Measurements from ENCODE around the gene TMEM132C.

The TMEM132C gene

DNA sequence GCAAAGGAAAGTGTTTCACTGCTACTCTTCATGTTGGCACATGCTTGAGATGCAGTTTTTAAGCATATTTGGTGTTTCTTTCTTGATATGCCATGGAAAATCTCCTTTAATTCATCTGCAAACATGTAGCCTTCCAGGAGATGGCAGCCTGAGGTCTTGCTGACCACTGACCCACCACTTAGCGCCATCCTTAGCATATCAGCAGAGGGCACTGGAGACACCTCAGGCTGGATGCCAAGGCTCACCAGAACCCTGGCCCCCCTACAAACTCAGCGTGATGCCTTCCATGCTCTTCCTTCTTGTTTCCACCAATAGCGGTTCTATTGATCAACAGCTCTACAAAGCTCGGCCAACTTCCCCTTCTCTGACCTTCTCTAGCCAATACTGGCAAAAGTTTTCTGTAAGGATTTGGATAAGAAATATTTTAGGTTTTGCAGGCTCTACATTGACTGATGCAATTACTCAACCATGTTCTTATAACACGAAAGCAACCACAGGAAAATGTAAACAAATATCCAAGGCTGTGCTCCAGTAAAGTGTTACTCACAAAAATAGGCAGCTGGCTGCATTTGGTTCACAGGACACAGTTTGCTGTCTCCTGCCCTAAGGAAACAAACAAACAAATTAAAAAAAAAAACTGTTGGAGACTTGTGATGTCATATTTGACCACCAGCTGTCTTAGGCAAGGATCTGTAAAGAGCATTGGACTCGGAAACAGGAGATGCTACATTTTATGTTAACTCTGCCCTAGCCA lies 347.0 kb downstream of the TMEM132C start:
- no peak for DNase-seq

DNA sequence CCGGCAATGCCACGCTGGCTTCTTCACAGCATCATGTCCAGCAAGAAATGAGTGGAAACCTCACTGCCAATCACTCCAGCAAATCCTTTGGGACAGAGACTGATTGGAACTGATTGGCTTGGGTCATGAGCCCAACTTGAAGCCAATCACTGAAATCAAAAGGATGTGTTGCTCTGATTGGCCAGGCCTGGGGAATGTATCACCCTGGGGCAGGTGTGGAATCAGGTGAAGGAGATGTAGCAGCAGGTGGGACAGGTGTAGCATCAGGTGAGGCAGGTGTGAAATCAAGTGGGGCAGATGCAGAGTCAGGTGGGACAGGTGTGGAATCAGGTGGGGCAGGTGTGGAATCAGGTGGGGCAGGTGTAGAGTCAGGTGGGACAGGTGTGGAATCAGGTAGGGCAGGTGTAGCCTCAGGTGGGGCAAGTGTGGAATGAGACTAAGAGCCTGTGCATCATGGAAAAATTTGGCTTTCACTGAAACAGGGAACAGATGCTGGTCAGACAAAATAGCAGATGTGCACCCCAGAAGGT lies 350.4 kb downstream of the TMEM132C start:
- DNase-seq, result no peak

DNA sequence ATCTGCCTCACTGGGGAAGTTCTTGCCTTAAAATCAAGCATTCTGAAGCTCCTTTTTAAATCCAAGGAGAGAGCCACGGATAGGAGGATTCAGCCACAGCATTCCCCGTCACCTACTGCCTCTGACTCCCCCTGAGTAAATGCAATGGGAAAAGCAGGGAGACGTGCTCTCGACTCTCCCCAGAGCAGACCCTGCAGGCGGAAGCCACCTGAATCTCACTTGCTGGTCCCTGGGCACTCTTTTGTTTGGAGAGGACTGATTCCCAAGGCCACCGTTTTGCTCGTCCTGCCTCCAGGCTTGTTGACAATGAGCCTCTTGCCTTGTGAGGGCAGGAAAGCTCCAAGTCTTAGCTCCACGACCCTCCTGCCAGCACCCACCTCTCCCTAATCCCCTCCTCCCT lies 352.3 kb downstream of the TMEM132C start:
- DNase-seq, result no peak

DNA sequence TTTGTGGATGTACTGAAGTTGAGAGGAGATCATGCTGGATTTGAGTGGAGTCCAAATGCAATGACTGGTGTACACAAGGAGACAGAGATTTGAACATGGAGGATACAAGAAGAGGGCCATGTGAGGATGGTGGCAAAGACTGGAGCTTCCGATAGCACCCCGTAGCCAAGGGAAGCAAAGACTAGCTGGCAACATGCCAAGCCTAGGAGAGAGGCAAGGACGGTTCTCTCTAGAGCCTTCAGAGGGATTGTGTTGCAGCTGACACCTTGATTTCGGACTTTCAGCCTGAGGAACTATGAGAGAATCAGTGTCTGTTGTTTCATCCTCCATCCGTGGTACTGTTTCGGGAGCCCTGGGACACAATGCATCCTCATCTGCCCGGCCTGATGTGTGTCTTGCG lies 354.3 kb downstream of the TMEM132C start:
- DNase-seq, result no peak

DNA sequence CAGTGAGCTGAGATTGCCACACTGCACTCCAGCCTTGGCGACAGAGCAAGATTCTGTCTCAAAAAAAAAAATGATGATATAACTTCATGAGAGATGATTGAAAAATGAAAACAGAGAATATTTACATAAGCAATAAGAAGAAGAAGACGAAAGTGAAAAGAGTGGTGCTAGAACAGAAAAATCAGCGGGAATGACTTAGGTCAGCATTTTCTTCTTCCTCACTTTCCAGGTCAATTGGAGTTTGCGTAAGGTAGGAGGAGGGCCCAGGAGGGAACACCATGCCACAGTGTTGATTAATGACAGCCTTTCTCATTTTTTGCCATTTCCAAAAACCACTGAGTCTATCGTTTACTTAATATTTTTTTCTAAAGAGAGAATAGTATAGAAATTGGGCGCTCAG lies 356.8 kb downstream of the TMEM132C start:
- DNase-seq, result no peak

DNA sequence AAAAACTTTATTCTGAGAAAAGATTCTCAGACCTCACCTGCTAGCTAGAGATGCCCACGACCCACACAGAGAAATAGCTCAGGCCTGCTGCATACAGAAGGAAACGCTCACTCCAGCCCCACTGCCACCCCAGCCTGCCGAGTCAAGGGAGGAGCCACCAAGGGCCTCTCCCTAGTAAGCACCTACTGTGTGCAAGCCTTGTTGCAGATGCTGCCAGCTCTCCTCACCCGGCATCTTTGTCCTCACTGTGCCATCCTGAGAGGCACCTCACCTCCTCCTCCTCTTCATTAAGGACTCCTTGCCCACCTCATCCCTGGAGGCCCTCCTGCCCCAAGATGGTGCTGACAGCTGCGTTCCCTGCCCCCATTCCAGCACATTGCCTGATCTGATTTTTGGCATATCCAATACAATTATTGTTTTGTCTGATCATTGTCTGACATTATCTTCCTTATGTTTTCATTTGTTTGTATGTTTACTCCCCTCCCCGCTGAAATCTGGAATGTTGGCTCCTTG lies 359.9 kb downstream of the TMEM132C start:
- DNase-seq, result no peak

DNA sequence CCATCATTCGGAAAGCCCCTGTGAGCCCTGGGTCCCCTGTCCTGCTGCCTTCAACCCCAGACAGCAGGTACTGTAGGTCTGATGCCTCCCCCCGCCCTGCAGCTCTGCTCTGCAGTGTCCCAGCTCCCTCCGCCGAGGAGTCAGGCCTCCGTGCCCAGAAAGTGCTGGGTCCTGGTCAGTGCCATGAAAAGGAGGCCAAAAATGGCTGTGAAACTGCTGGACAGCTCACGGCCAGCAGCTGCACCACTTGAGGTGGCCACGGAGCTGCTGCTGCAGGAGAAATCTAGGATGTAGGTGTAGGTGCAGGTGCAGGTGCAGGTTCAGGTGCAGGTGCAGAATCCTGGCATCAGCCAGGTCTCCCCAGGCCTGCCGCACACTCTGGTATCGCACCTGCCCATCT lies 360.7 kb downstream of the TMEM132C start:
- no peak for DNase-seq

DNA sequence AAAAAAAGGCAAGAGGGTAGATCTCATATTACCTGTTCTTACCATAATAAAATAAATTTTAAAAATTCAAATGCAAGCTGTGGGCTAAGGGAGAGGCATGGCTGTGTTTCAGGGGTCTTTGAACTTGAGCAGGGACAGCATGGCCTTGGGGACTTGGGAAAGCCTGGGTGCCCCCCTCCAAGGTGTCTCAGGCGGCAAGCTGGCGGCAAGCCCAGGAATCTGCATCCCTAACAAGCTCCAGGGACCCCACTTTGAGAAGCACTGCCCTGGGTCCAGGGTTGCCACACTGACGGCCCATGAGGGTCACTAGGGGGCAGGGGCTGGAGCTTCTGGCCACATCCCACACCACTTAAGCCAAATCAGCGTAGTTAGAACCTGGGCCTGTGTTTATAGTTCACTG lies 363.0 kb downstream of the TMEM132C start:
- DNase-seq, result no peak

DNA sequence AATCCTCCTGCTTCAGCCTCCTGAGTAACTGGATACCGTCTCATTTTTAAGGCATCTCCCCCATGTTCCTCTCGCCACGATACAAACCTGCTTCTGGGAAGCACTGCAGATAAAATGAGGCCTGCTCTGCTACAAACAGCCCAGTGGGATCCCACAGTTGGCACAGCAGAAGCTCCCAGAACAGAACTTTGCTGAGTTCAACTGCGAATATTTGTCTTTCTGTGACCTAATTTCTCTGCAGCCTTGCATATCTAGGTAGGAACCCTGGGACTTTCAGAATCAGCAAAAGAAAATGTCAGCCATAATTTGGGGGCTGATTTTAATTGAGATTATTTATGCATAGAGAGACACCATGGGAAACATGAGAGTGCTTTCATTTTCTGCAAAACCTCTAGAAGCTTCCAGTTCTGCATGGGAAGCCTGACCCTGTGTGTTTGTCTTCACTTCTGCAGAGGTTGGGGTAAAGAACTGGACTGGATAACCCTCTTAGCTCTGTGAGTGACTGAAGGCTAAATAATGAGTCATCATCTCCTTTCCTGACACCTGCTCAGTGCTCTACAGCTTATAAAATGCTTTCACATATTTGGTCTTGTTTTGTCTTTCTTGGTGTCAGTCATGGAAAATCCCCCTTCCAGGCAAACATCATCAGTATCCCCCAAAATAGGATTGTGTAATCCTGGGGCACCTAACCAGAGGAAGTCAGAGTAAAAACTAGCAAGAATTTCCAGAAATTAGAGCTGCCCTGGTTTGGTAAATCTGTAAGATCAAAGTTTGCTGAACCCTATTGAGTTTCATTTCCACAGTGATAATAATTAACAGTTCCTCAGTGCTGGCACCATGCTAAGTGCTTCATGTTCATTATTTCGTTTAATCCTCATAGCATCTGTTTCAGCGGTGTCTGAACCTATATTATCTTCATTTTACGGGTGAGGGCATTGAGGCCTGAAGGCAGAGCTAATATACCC lies 371.0 kb downstream of the TMEM132C start:
- peak in 1 of 5 experiments; percentile 59 for DNase-seq

DNA sequence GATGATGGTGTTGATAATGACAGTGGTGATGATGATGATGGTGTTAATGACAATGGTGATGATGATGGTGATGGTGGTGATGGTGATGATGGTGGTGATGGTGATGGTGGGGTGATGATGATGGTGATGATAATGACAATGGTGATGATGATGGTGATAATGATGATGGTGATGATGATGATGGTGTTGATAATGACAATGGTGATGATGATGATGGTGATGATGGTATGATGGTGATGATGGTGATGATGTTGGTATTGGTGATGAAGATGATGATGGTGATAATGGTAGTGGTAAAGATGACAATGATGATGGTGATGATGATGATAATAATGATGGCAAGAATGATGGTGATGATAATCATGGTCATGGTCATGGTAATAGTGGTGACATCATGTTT lies 372.1 kb downstream of the TMEM132C start:
- DNase-seq, result no peak

DNA sequence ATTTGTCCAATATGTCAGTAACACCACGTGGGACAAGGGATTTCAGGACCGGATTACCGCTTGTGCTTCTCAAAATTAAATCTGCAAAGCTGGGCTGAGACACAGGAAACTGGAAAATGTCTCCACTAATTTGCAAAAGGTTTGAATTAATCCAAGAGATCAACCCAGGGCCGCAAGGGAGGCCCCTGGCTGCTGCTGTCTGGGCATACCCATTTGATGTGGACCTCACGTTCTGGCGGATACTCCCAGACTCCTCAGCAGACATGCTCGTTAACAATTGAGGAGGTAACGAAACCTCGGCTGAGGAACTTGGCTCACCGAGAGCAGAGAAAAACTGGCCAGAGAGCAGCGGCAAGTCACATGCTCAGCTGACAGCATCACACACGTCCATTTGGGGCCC lies 376.2 kb downstream of the TMEM132C start:
- DNase-seq, result no peak

DNA sequence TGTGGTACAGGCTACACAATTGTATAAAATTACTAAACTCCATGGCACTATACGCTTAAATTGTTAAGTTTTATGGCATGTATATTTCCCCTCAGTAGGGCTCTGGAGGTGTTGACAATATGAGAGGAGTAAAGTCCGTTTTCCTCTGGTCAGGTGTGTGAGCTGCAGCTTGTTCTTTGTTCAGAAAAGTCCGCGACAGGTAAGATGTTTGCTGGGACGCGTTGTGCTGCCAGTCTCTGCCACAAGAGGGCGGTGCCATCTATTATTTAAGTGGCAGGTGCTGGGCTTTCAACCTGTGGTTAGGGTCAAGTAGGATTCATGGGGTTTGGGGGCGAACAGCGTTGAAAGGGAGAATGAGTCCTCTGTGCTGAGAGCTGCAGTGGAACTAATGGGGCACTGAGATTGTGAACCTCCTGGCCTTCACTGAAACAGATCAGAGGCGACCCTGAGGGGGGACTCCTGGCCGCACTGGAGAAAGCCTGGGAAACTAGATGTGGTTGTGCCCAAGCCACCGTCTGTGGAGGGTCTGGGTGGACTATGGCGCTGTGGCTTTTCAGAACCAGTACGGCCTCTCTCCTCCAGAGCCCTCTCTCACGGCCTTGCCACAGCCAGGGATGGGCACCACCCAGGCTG lies 377.8 kb downstream of the TMEM132C start:
- DNase-seq, result peak in 2 of 5 experiments; percentile 8 to 20

DNA sequence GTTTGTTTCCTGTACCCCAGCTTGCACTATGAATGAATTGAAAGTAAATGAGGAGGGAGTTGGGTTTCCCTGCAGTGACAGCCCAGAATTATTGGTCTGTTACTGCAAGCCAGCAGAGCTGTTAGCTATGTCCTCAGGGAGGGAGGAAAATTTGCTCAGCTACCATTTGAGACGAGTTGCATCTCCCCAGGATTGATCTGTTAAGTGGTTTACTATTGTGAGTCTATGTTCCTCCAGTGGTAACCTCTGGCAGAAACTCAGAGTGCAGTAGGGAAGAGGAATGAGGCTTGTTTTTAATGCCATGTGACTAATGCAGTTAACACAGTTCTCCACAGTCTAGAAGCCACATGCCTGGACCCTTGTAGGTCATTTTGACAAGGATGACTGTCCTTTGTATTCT lies 382.9 kb downstream of the TMEM132C start:
- DNase-seq, result no peak

DNA sequence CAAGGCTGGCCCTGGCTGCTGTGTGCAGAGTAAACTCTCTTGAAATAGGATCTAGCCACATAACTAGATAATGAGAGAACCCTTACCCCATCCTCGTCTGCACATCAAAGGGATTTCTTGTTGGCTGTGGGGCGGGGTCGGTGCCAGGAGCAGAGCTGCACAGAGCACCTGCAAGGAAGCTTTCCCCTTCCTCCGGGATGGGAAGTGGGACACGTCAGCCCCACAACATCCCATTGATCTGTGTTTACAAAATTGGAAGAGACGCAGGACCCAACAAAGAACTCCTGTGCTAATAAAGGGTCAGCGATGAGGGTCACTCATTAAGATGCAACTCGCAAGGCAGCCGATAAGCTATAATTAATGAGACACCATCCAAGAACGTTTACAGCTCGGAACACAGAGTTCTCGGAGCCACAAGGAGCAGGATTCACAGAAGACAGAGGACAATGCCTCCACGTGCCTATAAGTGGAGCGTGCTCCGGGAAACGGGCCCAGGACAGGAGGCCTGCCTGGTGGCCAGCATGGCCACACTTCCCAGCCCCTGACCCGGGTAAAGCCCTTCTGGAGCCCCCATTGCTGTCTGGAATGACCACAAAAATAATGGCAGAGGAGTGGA lies 385.3 kb downstream of the TMEM132C start:
- no peak for DNase-seq

DNA sequence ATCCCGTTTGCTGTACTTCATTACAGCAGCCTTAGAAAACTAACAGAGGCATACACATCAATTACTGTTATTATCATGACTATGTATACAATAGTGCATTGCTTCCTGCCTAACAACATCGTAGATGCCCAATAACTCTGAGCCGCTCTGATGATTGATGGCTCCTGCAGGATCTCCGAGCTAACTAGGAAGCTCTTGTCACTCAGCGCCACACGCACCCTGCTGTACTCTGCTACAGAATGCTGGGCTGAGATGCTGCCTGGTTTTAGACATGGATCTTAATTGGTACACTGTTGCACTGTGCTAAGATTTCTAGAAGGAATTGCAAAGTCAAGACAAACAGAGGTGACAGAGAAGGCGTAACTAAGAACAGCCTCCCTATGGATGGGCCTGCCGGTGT lies 387.5 kb downstream of the TMEM132C start:
- DNase-seq, result no peak

DNA sequence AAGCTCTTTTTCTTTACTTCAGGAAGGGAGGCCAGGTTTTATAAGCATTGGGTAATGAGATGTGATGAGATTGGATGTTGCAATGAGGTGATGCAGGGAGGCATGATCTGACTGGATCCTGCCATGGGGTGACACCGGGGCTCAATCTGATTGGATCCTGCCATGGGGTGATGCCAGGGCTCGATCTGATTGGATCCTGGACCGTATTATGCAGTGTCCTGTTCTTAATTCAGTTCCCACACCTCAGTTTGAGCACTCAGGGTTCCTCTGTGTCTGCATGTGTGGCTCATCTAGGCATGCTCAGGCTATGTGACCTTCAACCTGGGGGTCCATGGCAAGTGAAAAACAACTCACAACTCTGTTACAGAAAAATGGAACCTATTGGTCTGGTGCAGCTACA lies 390.4 kb downstream of the TMEM132C start:
- no peak for DNase-seq

DNA sequence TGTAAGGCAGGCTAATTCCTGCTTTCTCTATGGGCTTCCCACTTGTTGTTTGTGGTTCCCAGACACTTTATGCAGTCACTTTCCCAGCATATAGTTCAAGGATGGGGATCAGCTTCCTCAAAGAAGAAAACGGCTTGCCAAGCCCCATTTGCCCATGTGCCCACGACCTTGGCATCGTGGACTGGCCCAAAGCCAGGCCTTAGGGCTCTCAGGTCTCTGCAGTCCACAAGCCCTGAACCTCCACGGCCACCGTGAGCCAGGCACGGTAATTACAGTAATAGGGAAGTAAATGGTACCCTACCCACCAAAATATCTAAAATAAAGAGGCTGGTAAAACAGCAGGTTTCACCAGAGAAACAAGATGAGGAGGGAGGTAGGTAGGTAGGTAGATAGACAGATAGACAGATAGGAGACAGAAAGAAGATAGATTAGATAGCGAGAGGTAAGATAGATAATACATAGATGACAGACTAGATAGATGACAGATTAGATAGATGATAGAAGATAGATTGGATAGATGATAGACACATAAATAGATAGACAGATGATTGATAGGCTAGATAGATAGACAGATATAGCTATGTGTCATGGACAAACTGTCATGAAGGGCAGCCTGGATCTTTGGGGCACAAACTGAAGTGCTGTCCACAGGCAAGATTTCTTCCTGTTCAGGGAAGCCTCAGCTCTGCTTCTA lies 393.7 kb downstream of the TMEM132C start:
- no peak for DNase-seq

DNA sequence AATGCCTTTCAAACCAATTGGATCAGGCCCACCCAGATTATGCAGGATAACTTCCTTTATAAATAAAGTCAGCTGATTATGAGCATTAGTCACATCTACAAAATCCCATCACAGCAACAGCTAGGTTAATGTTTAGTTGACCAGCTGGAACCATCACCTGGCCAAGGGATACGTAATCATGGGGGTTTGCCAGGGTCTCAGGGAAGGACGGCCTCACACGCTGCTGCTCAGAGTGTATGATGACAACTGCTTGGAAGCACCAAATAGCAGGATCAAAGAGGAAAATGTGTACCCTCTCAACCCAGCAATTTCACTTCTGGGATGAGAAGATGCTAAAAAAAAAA lies 394.2 kb downstream of the TMEM132C start:
- DNase-seq, result no peak

DNA sequence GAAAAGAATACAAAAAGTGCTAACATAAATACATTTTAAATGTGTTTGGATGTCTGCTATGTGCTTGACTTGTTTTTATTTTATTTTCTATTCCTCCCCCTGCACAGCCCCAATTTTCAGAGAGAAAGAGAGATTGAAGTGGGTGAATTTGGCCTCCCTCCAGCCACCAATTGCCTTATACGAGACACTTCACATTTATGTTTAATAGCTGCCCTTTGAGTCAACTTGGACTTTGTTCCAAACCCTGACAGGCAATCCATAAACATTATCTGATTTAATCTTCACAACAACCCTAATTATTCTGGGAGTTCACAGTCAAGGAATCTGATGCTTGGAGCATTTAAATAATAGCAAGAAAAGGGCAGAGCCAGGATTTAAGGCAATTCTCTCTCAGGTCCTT lies 395.1 kb downstream of the TMEM132C start:
- no peak for DNase-seq

DNA sequence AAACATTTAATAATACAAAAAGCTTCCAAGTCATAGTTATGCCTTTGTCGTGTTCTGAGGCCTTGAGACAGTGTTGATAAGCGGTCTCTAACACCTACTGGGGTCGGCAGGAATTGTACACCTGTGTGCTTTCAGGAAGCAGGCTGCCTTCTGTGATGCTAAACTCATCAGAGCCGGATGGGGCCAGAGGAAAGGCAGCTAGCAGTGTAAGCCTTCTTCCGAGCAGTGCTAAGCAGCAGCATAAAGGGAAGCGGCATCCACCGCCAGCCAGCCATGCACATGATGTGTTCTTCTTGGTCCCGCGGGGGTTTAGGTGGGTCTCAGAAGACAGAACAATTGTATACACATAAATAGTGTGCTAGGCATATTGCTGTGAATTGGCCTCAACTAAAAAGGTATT lies 397.5 kb downstream of the TMEM132C start:
- no peak for DNase-seq

DNA sequence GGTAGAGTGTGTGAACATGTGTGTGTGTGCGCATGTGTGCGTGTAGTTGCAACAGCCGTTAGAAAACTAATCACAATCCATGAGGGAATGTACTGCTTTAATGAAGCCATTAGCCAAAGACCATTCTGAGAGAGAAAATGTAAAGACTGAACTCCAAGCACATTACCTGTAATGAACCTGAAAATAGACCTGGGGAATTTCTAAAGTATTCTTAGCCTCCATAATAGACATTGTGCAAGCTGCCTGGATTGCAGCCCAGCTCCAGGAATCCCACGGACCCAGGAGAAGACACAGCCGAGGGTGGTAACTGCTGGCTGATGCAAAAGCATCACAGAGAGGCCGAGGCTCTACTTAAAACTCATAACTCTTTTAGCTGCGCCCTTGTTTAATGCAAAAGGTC lies 400.2 kb downstream of the TMEM132C start:
- DNase-seq, result no peak

DNA sequence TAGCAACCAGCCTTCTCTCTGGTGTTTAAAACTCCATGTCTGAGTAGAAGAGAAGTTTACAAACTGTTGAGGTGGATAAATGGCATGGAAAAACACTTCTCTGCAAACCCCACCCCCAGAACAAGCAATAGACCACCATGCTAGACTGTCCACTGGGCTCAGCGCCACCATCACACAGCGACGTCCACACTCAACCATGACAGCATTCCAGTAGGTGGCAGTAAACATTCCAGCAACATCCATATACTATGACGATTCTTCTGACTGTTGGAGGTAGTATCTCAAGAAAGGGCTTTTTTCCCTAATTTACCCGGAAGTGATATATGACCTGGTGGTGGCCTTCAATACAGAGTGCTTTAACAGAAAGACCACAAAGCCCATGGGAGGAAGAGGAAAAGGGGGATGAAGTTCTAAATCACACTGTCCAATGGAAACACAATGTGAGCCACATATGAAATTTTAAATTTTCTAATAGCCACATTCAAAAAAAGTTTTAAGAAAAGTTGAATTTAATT lies 404.6 kb downstream of the TMEM132C start:
- no peak for DNase-seq

Measured in T-helper 2 cell (primary cell).